Caco-2 (cell line): ENCODE measurements around the gene SPSB3. TPM values are rescaled to one million over a fixed set of nuclear protein-coding genes. Genes with fewer than 3 reads are reported as not detected.
A peak's percentile ranks its signal among the peaks of the same experiment; 100 is the strongest.

Experiments used
- BruUV-seq: library from RNA; stranded (reverse); fragments of 400-500 nt; replicated peaks from 2 replicates; lab custom pipeline; 2021; lab: Mats Ljungman, UMichigan
- CTCF ChIA-PET: fragments of 300-600 bp; sonication (Branson Sonifier 250); formaldehyde crosslinking; loops from one replicate; lab custom pipeline; 2022; ENCODE audit warnings: antibody characterized with exemption; lab: Charles Lee
- POLR2A ChIA-PET: fragments of 300-600 bp; sonication (Branson Sonifier 250); formaldehyde crosslinking; loops from one replicate; lab custom pipeline; 2022; ENCODE audit warnings: antibody characterized with exemption; lab: Charles Lee
- DNase-seq, 2 experiments: peaks; one replicate each; pipeline versions ENCODE4 v3.0.0 to v3.0.0-alpha.2; 2020 to 2022
- H3K27me3 ChIP-seq: replicated peaks from 2 replicates; pipeline ENCODE4 v1.6.0; 2011; ENCODE audit warnings: low read length; ENCODE audit not compliant: control insufficient read depth, insufficient read depth
- H3K36me3 ChIP-seq: 2 replicates; pipeline ENCODE4 v1.5.1; 2011; ENCODE audit warnings: low read length; ENCODE audit not compliant: control insufficient read depth, insufficient read depth
- H3K4me1 ChIP-seq: fragments of 250-450 bp; sonication (Bioruptor Pico); 2 replicates; pipeline ENCODE4 v1.5.1; 2020; ENCODE audit warnings: mild to moderate bottlenecking
- H3K4me3 ChIP-seq: 2 replicates; pipeline ENCODE4 v1.5.1; 2011; ENCODE audit warnings: low read depth, mild to moderate bottlenecking, control low read depth, low read length
- H3K9me3 ChIP-seq: fragments of 250-450 bp; sonication (Bioruptor Pico); 2 replicates; pipeline ENCODE4 v1.5.1; 2020; ENCODE audit warnings: mild to moderate bottlenecking, moderate library complexity
- H3K27ac Mint-ChIP-seq: one replicate; pipeline ENCODE4 v1.8.0; 2022; ENCODE audit warnings: mixed read lengths; ENCODE audit not compliant: unreplicated experiment
- H3K27me3 Mint-ChIP-seq: one replicate; pipeline ENCODE4 v1.8.0; 2022; ENCODE audit warnings: mixed read lengths; ENCODE audit not compliant: insufficient read depth, unreplicated experiment
- H3K36me3 Mint-ChIP-seq: one replicate; pipeline ENCODE4 v1.8.0; 2022; ENCODE audit warnings: mild to moderate bottlenecking, mixed read lengths; ENCODE audit not compliant: insufficient read depth, unreplicated experiment
- H3K4me1 Mint-ChIP-seq: one replicate; pipeline ENCODE4 v1.8.0; 2022; ENCODE audit warnings: low read depth, mixed read lengths; ENCODE audit not compliant: unreplicated experiment
- H3K4me3 Mint-ChIP-seq: one replicate; pipeline ENCODE4 v1.8.0; 2022; ENCODE audit warnings: mild to moderate bottlenecking, moderate library complexity, mixed read lengths; ENCODE audit not compliant: unreplicated experiment
- H3K9me3 Mint-ChIP-seq: one replicate; pipeline ENCODE4 v1.8.0; 2022; ENCODE audit warnings: mixed read lengths; ENCODE audit not compliant: unreplicated experiment
- intact Hi-C: fragments of 100-400 bp; cut with micrococcal nuclease; formaldehyde crosslinking; loops from one replicate; pipeline ENCODE4 v1.10.0; 2022; ENCODE audit not compliant: unreplicated experiment
- total RNA-seq: library from RNA; stranded (reverse); gene quantifications from 2 replicates; pipeline ENCODE4 v1.2.3, GENCODE V29; 2022
- TF ChIP-seq, protein P1 (sequence below), 2 experiments: fragments of 200-600 bp in 1 of 2; IDR thresholded peaks; 1 replicate in 1 of 2; 2 replicates in 1 of 2; pipeline versions ENCODE4 v1.5.1 to v1.8.0; 2011 to 2022; ENCODE audit warnings: antibody characterized with exemption in 1 of 2, control low read depth in 1 of 2, inconsistent platforms in 1 of 2, low read depth in 1 of 2, low read length in 1 of 2, mild to moderate bottlenecking in 1 of 2, moderate library complexity in 1 of 2; ENCODE audit not compliant: insufficient read depth in 1 of 2, severe bottlenecking in 1 of 2, unreplicated experiment in 1 of 2

The SPSB3 gene
- total RNA-seq, 1 experiment from 2014 or later, result 28.0 TPM

- Histone ChIP-seq H3K4me1 (no peaks in the 10 kb centered on the region), H3K36me3 (no peaks in the 10 kb centered on the region), H3K27me3 (no peaks in the 10 kb centered on the region), H3K4me3 (no peak overlapping the region), H3K9me3 (peaks cover 14% of the 10 kb centered on the region; the same call in 1 of the 2 replicates)
- intact Hi-C loops, result no loop called here
- Mint-ChIP-seq H3K27ac (no peak overlapping the region), H3K9me3 (no peaks in the 10 kb centered on the region), H3K4me3 (no peak overlapping the region), H3K4me1 (no peaks in the 10 kb centered on the region), H3K36me3 (no peaks in the 10 kb centered on the region), H3K27me3 (no peaks in the 10 kb centered on the region)
- ChIA-PET CTCF (no interaction called here), POLR2A (no interaction called here)
- no peak for DNase-seq
- no TSS peak for BruUV-seq
- TF ChIP-seq, protein P1, sequence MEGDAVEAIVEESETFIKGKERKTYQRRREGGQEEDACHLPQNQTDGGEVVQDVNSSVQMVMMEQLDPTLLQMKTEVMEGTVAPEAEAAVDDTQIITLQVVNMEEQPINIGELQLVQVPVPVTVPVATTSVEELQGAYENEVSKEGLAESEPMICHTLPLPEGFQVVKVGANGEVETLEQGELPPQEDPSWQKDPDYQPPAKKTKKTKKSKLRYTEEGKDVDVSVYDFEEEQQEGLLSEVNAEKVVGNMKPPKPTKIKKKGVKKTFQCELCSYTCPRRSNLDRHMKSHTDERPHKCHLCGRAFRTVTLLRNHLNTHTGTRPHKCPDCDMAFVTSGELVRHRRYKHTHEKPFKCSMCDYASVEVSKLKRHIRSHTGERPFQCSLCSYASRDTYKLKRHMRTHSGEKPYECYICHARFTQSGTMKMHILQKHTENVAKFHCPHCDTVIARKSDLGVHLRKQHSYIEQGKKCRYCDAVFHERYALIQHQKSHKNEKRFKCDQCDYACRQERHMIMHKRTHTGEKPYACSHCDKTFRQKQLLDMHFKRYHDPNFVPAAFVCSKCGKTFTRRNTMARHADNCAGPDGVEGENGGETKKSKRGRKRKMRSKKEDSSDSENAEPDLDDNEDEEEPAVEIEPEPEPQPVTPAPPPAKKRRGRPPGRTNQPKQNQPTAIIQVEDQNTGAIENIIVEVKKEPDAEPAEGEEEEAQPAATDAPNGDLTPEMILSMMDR (IDR thresholded peaks at IDR 0.05; ENCODE audit: insufficient read depth in 1 of 2, low read depth in 1 of 2, low read length in 1 of 2, severe bottlenecking in 1 of 2, unreplicated experiment in 1 of 2), result no peak
Observed at GRCh38 chr16:1794908-1795666, 12.7 kb upstream of the SPSB3 start.

DNA sequence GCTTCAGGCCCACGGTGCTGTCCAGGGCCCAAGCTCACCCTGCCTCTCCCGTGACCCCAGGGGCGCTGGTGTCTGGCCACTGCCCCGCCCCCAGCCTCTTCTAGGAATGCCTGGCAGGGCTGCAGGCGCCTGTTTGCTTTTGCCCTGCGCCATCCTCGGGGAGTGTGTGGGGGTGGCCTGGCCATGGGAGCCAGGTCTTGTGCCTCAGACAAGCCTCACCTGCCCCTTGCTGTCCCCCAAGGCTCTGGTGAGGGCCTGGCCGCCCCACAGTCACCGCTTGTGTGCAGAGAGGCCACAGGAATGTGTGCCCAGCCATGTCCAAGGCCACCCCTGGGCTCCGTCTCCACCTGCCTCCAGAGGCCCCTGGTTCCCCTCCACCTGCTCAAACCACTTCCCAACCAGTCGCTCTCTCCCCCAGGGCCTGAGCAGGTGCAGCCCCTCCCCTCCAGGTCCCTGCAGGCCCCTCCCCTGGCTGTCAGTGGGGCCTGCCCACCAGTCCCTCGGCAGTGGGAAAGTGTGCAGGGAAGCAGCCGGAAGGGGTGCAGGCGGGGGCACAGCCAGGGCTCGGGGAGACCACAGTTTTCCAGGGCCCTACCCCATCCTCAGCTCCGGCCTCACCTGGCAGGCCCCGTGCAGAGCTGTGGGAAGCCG, 12.0 kb upstream of the SPSB3 start:
- POLR2A ChIA-PET, result no interaction called here
- DNase-seq, result peak in 1 of 2 experiments; percentile 35
- no peak overlapping the region for H3K27ac Mint-ChIP-seq
- Histone ChIP-seq H3K4me1 (no peaks in the 10 kb centered on the region), H3K27me3 (no peaks in the 10 kb centered on the region), H3K9me3 (peaks cover 14% of the 10 kb centered on the region; the same call in 1 of the 2 replicates), H3K4me3 (no peak overlapping the region), H3K36me3 (no peaks in the 10 kb centered on the region)
- intact Hi-C loops, result no loop called here
- no peaks in the 10 kb centered on the region for H3K27me3 Mint-ChIP-seq
- TF ChIP-seq, protein P1 (IDR thresholded peaks at IDR 0.05; ENCODE audit: insufficient read depth in 1 of 2, low read depth in 1 of 2, low read length in 1 of 2, severe bottlenecking in 1 of 2, unreplicated experiment in 1 of 2), result no peak
- BruUV-seq, result no TSS peak
- peaks cover under 1% of the 10 kb centered on the region for H3K36me3 Mint-ChIP-seq
- CTCF ChIA-PET, result interaction anchor here (2.1 kb wide), 1 partner anchor 12 kb away, joined by 5 read pairs; the partner anchor contains the start of genes NUBP2 and SPSB3
- no peaks in the 10 kb centered on the region for H3K9me3 Mint-ChIP-seq
- no peak overlapping the region for H3K4me3 Mint-ChIP-seq
- H3K4me1 Mint-ChIP-seq, result no peaks in the 10 kb centered on the region

DNA sequence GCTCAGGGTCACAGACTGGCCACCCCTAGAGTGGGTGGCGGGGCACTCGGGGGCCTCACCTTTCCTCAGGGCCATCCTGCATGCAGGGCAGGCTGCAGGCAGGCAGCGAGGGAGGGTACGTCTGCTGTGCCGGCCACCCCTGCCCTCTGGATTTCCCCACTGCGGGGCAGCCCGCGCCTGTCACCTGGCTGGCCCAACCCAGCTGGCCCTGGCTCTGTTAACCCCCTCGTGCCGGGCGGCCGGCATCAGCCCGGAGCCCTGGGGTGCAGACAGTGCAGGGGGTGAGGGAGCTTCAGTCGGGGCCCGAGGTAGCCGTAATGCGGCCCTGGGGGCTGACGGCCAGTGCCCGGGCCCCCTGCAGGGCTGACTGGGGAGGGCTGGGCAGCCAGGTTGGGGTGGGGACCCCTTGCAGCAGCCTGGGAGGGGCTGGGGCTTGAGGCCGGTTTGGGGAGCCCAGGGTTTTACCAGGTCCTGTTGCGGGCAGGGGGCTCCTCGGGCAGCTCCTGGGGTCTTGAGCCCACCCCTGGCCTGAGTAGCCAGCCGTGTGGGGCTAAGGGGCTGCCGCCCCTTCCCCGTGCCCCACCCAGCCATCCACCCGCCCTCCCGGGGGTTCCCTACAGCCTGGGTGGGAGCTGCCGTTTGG, 11.3 kb upstream of the SPSB3 start, which contains the start of gene IGFALS:
TSS of gene IGFALS (minus strand) at position 128 of the 643 bp plus-strand sequence. CDS start at position 75, 53 bp downstream.
- ChIA-PET POLR2A (no interaction called here), CTCF (interaction anchor here (2.1 kb wide), 1 partner anchor 11 kb away, joined by 5 read pairs; the partner anchor contains the start of genes NUBP2 and SPSB3)
- Histone ChIP-seq H3K9me3 (peaks cover 14% of the 10 kb centered on the region; the same call in 1 of the 2 replicates), H3K36me3 (no peaks in the 10 kb centered on the region), H3K4me1 (no peaks in the 10 kb centered on the region), H3K27me3 (no peaks in the 10 kb centered on the region), H3K4me3 (no peak within 1 kb of the TSS)
- Mint-ChIP-seq H3K9me3 (no peaks in the 10 kb centered on the region), H3K4me1 (no peaks in the 10 kb centered on the region), H3K4me3 (no peak within 1 kb of the TSS), H3K27ac (no peak within 1 kb of the TSS), H3K36me3 (peaks cover 7% of the 10 kb centered on the region), H3K27me3 (no peaks in the 10 kb centered on the region)
- TF ChIP-seq, protein P1 (IDR thresholded peaks at IDR 0.05; ENCODE audit: insufficient read depth in 1 of 2, low read depth in 1 of 2, low read length in 1 of 2, severe bottlenecking in 1 of 2, unreplicated experiment in 1 of 2), result no peak
- no TSS peak for BruUV-seq
- intact Hi-C loops, result no loop called here
- peak in 1 of 2 experiments; percentile 30 for DNase-seq
